Activated CD8-positive, alpha-beta memory T cell treated with anti-CD3 and anti-CD28 coated beads for 1 hour (primary cell): Measurements from ENCODE around the gene AANAT.

Experiments used
- DNase-seq, 2 donors: peaks; one replicate each; pipeline ENCODE4 v3.0.0-alpha.2; 2020; ENCODE audit warnings: low read depth in 1 of 2; ENCODE audit errors: extremely low read depth in 1 of 2

AANAT gene

GRCh38 chr17:76485569-76485968 lies 18.2 kb downstream of the AANAT start:
- no peak for DNase-seq

- no peak for DNase-seq
These were observed 20.2 kb downstream of the AANAT start for GRCh38 chr17:76487451-76488192.

GRCh38 chr17:76490112-76490710 lies 22.8 kb downstream of the AANAT start:
- no peak for DNase-seq

GRCh38 chr17:76491271-76492122 lies 24.1 kb downstream of the AANAT start:
- DNase-seq = no peak

- DNase-seq = no peak
These were observed 25.0 kb downstream of the AANAT start for GRCh38 chr17:76492123-76492988.

- no peak for DNase-seq
These were observed 25.6 kb downstream of the AANAT start for GRCh38 chr17:76492989-76493501.

- DNase-seq = no peak
These were observed 26.2 kb downstream of the AANAT start for GRCh38 chr17:76493505-76494167.

GRCh38 chr17:76495663-76496400 lies 28.4 kb downstream of the AANAT start:
- no peak for DNase-seq

GRCh38 chr17:76496464-76496863 lies 29.1 kb downstream of the AANAT start:
- DNase-seq = no peak

GRCh38 chr17:76497699-76497978 lies 30.2 kb downstream of the AANAT start:
- no peak for DNase-seq

GRCh38 chr17:76497979-76498875 lies 30.8 kb downstream of the AANAT start:
- DNase-seq = no peak

- no peak for DNase-seq
These were observed 31.5 kb downstream of the AANAT start for GRCh38 chr17:76498876-76499251.

- DNase-seq = no peak
These were observed 31.9 kb downstream of the AANAT start for GRCh38 chr17:76499267-76499667.

GRCh38 chr17:76500074-76500746 lies 32.8 kb downstream of the AANAT start:
- no peak for DNase-seq

- no peak for DNase-seq
These were observed 33.3 kb downstream of the AANAT start for GRCh38 chr17:76500747-76501017.

GRCh38 chr17:76501018-76501826 lies 33.8 kb downstream of the AANAT start, which contains the start of gene RHBDF2:
Gene RHBDF2, minus strand, starts transcription at chr17:76501423. Its CDS starts 19,899 bp downstream, at chr17:76481524.
- peak; percentile 85 to 96 for DNase-seq

GRCh38 chr17:76501827-76502307 lies 34.5 kb downstream of the AANAT start:
- DNase-seq = no peak
